CD1c-positive myeloid dendritic cell (primary cell): ENCODE data around the gene CSNK2A1.
"Not testable (repeated sequence)": the region's sequence is repeated elsewhere in the genome, so short reads cannot be mapped to it uniquely, and the experiment has no call there.

Source experiments
- DNase-seq: peaks from one replicate; pipeline ENCODE4 v3.0.0-alpha.2; 2016; ENCODE audit errors: extremely low spot score

The CSNK2A1 gene

DNA sequence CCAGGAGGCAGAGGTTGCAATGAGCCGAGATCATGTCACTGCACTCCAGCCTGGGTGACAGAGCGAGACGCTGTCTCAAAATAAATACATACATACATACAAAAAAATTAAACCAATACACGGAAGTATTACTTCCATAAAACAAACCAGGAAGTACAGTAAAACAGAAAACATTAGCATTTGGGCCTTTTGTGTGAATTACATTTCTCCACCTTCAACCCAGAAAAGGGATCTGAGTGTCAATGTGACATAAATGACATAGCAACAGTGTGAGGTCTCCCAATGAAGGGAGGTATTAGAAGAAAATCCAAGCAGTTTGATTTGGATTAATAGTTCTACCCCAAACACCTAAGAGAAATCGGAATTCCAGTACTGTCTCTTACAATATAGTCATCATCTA, 10.1 kb downstream of the CSNK2A1 start:
- DNase-seq = peak; percentile 71

DNA sequence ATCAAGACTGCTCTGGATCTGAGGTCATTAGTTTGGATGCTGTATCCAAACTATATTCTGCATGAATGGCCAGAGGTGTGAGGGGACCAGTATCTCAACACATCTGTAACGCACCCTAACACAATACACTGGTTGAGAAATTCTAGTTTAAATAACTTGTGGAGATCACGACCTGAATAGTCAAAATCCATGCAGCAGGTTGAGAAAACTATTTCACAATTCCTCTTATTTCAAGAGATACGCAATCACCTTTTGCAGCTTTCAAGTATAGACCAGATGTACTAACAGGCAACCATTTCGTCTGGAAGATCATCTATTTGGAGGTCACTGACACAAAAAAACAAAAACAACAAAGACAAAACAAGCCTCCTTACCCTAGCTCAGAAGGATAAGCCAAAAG, 11.1 kb downstream of the CSNK2A1 start:
- no peak for DNase-seq

DNA sequence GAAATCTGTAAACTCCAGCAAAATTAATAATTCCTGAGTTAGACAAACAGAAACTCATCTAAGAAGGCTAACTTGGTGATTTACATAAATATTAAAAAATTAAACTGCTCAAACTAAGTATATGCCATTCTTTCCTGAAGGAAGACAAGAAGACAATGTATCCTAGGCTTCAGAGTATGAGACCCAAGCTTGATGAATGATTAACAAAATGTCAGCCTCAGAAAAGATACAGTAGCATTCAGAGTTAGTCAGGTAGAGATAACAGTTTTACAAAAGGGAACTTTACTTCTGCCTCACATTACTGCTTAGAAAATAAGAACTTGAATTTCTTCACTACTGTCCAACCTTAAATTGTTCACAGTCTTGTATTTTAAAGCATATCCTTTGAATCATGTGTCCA, 12.0 kb downstream of the CSNK2A1 start:
- DNase-seq = no peak

DNA sequence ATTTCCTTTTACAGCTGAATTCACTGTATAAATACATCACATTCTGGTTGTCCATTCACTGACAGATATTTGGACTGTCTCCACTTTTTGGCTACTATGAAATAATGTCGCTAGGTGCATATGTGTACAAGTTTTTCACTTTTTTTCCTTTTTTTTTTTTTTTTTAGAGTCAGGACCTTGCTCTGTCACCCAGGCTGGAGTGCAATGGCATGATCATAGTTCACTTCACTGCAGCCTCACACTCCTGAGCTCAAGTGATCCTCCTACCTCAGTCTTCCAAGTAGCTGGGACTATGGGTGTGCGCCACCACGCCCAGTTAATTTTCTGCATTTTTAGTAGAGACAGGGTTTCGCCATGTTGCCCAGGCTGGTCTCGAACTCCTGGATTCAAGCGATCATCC, 13.3 kb downstream of the CSNK2A1 start:
- DNase-seq = no peak

DNA sequence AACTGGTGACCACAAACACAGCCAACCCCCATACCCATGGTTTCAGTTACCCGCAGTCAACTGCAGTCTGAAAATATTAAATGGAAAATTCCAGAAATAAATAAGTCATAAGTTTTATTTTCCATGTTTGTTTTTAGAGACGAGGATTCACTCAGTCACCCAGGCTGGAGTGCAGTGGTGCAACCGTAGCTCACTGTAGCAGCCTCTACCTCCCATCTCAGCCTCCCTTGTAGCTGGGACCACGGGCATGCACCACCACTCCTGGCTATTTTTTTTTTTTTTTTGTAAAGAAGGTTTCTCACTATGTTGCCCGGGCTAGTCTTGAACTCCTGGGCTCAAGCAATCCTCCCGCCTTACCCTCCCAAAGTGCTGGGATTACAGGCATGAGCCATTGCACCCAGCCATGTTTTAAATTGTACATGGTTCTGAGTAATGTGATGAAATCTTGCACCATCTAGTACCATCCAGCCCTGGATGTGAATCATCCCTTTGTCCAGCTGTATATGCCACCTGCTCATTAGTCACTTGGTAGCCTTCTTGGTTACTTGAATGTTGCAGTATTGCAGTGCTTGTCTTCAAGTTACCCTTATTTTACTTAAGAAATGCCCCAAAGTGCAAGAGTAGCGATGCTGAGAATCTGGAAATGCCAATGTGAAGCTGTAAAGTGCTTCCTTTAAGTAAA, 14.5 kb downstream of the CSNK2A1 start:
- no peak for DNase-seq

DNA sequence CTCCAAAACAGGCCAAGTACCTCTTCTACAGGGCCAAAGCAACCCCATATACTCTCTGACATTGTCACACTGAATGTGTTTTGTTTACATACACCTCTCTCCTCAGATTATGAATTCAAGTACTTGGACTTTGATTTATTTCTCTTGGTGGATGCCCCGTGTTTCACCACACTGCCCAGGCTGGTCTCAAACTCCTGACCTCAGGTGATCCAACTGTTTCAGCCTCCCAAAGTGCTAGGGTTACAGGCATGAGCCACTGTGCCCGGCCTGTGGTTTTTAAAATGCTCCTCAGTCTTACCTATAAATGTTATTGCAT, 16.1 kb downstream of the CSNK2A1 start:
- DNase-seq = no peak

DNA sequence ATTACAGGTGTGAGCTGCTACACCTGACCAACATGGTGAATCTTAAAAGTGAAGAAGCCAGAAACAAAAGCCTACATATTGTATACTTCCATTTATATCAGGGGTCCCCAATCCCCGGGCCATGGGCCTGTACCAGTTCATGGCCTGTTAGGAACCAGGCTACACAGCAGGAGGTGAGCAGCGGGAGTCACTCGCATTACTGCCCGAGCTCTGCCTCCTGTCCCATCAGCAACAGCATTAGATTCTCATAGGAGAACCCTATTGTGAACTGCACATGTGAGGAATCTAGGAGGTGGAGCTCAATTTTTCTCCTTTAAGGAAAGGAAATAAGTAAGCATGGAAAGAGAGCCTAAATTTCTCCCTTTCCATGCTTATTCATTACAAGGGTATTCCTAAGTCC, 21.7 kb downstream of the CSNK2A1 start:
- DNase-seq = no peak

DNA sequence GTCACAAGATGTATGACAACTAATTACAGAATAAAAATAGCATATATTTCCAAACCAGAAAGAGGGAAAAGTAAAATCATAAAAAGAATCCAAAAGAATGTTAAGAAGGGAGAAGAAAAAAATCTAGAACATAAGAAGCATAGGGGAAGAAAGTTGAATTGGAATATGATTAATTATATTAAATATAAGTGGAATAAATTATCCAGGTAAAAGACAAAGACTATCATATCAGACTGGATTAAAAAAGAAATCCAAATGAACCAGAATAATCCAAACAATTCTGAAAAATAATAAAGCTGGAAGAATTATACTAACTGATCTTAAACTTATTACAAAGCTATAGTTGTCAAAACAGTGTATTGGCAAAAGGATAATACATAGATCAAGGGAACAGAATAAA, 23.6 kb downstream of the CSNK2A1 start:
- DNase-seq = no peak

DNA sequence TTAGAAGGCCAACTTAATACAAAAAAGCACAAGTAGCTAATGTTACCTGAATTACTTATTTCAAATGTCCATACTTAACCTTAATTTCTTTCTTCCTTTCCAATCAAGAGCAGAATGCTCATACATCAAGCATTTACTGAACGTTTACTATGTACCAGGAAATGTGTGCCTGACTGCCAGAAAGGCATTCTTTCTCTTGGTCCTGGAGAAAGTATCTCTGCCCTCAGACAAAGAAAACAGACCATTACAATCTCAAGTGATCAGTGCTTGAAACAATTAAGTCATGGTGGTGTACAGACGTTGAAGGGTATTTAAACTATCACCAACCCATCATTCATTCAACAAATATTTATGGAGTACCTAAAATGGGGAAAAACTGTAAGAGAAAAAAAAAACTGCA, 26.4 kb downstream of the CSNK2A1 start:
- no peak for DNase-seq

DNA sequence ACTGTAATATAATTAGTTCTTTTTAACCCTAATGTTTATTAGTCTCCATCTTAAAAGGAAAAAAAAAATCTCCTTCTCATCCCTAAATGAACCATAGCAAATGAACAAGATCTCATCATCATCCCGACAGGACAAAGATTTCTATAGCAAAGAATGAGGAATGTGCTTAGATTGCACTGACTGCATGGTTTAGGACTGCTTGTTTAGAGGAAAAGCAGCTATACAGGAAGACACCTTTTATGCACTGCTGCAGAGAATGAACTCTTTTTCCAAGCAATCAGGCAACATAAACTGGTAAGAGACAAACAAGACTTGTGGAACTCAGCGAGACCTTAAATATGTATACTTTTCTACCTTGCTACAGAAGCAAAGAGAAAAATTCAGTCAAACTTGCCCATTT, 26.8 kb downstream of the CSNK2A1 start:
- no peak for DNase-seq

DNA sequence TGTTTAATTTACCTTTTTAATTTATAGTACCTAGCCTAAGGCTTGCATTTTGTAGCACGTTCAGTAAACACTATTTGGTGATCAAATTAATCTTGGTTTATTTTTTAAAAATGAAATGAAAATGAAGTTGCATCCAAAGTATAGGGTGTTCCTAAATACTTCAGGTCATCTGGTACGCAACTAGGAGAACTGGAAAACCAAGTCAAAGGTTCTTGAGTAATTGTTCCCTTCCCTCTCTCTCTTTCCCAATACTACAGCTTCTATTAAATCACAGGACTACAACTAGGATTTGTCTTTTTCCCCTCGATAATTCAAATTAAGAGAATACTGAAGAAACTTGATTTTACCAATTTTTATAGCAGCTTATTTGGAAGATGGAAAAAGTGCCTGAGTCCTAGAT, 27.9 kb downstream of the CSNK2A1 start:
- DNase-seq = no peak

DNA sequence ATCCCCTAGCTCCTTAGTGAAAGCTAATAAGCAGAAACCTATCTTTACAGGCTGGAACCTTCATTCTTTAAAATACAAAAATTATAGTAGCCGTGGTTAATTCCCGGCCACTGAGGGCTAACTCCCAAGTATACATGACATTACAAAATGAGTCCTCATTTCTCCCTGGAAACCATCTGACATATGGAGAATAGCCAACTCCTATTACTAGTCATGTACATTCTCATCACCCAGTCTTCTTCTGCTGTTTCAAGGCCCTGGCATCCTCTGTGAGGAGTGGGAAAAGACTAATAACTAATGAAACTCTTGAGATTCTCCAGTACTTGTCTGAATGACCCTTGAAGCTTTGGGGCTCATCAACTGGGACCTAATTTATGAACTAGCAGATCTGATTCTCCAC, 30.2 kb downstream of the CSNK2A1 start:
- no peak for DNase-seq

DNA sequence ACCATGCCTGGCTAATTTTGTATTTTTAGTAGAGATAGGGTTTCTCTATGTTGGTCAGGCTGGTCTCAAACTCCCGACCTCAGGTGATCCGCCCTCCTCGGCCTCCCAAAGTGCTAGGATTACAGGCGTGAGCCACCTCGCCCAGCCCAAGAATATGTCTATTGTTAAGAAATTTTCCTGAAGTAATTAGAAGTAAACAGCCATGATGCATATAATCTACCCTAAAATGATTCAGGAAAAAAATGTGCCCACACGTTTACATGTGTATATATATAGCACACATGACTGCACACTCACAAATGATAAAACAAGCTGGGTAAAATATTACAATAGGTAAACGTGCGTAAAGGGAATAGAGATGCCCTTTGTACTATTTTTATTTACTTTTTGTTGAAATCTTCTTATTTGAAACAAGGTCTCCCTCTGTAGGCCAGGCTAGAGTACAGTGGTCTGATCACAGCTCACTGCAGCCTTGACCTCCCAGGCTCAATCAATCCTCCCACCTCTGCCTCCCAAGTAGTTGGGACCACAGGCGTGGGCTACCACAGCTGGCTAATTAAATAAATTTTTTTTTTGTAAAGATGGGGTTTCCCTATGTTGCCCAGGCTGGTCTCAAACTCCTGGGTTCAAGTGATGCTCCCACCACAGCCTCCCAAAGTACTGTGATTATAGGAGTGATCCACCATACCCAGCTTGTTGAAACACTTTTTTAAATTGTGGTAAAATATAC, 33.1 kb downstream of the CSNK2A1 start:
- not testable (repeated sequence) for DNase-seq

DNA sequence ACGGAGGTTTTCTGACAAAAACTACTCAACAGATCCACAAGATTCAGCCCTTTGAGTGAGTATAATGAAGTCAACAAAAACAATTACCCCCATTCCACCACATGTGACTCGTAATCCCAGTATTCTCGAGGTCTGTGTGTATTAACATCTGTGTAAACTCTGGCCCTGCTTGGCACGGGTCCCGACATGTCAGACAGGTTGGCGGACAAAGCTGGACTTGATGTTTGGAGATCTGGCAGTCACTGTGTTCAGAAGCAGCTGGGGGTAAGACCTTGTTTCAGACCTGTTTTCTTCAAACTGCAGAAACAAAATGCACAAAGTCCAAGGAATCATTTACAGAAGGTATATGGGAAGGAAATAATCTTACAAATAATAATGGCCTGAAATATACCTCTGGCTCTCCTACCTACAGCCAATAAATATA, 35.2 kb downstream of the CSNK2A1 start:
- not testable (repeated sequence) for DNase-seq

DNA sequence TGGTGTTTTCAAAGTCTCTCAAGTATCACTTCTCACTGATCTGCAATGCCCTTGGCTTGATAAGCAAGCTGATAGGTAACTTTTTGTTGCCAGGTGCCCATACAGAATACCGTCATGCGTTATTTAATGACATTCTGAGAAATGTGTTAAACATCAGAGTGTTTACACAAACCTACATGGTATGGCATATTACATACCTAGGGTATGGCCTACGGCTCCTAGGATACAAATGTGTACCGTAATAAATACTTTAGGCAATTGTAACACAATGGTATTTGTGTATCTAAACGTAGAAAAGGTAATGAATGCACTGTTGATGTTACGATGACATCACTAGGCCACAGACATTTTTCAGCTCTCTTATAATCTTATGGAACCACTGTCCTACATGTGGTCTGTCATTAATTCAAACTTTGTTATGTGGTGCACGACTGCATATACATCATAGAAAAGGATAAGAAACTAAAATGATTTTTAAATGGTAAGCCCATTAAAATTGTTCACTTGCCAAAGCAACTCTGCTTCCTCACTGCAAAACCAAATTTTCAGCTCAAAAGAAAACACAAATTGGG, 35.7 kb downstream of the CSNK2A1 start:
- DNase-seq = no peak

DNA sequence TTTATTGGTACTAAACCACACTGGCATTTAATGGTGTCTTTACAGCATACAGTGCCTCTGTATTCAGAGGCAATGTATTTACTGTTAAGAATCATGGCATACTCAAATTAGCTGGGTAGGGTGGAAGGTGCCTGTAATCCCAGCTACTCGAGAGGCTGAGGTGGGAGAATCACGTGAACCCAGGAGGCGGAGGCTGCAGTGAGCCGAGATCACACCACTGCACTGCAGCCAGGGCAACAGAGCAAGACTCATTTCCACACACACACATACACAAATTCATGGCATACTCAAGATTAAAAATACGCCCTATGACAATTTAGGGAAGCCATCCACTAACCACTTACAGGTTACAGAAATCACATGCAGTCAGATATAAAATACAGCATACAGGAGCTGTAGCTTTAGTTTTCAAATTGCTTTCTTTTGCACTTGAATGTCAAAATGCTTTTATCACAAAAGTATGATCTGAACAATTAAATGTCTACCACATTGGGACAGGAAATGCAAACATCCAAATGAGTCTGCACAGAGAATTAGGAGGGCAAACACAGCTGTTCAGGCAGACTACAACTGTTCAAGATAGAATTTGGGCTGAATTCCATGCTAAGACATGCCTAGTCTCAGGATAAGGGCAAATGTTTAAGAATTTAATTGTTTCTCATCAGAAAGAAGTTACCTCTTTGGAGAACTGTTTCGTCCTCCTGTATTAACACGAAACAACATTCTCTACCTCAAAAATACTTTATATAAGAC, 36.4 kb downstream of the CSNK2A1 start:
- no peak for DNase-seq

DNA sequence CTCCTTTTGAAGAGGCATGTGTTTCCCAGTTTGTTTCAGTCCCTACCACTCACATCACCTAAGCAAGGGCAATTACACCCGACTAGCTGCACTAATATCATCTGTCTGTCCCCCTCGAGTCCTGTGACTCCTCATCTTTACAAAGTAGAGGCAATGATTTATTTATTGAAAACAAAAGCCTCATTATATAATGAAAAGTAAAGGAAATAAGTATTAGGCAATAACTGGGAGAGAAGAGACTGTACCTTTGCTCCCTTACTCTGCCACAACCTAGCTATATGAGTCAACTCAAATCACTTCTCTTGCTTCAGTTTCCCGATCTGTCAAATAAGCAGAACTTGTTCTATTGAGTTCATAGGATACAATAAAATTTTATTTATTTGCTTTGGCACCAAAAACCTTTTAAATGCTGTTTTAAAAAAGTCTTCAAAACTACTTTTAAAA, 38.9 kb downstream of the CSNK2A1 start:
- no peak for DNase-seq

DNA sequence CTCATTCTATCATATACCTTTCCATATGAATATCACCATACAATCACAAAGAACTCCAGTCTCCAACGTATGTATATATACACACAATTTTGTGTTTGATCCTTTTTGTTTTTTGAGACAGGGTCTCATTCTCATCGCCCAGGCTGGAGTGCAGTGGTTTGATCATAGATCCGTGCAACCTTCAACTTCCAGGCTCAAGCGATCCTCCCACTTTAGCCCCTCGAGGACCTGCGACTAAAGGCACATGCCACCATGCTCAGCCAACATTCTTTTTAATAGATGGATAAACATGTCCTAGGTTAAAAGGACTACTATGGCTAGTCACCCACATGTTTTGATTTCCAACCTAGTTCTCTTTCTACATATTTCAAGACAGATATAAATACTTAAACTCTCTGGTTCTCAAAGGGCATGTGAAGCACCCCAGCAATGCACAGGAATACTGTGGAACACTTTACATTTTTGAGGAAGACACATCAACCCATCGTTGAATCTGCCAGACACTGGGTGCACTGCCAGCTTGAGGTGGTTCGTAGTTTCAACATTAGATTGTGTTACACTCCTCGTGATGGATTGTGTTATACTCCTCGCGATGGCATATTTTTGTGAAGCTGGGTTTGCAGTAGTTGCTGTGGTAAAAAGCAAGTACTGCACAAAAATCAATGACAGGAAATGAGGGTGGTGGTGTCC, 40.4 kb downstream of the CSNK2A1 start:
- DNase-seq = no peak

DNA sequence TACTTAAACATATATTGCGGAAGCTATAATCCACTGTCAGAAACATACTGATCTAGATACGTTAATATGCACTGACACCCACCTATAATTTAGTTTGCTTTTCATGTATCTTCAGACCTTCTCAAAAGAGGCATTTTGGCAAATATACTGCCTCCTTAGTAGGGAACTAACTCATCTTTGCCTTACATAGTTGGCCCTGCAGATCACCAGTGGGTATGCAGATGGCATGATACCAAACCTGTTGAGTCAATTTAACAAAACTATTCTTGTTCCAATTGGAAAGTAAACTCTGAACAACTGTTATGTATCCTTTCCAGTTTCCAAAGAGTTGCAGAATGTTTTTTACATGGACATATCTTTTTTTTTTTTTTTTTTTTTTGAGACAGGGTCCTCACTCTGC, 45.6 kb downstream of the CSNK2A1 start:
- no peak for DNase-seq

DNA sequence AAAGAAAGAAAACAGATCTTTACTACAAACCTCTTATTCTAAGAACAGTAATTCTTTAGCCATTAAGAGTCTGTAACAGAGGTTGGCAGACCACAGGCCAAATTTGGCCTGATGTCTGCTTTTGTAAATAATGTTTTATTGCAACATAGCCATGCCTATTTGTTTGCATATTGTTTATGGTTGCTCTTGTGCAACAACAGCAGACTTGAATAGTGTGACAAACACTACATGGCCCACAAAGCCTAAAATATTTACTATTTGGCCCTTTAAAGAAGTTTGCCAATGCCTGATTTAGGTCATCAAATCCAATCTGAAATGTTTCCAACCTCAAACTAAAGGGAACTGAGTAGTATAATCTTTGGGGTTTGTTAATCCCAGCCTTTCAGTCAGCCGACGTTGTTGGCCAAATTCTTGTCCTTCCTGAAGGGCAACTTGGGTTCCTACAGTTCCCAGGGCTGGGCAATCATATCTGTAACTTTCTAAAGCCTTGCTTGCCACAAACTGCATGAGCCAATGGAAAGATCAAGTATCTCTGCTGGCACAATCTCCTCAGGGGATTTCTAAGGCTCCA, 47.4 kb downstream of the CSNK2A1 start:
- DNase-seq = no peak

DNA sequence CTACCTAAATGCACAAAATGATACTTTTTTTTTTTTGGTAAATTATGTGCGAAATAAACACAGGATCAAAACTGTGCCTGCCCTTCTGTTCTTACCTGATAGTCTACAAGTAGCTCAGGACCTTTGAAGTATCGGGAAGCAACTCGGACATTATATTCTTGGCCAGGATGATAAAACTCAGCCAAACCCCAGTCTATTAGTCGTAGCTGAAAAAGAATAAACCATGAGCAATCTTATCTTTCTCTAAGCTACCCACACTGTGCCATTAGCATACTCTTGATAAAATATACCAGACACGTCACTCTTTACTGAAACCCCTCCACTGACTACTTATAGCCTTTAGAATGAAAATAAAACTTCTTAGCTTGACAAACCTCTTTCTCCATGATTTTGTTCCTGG, 51.4 kb downstream of the CSNK2A1 start:
- DNase-seq = no peak

DNA sequence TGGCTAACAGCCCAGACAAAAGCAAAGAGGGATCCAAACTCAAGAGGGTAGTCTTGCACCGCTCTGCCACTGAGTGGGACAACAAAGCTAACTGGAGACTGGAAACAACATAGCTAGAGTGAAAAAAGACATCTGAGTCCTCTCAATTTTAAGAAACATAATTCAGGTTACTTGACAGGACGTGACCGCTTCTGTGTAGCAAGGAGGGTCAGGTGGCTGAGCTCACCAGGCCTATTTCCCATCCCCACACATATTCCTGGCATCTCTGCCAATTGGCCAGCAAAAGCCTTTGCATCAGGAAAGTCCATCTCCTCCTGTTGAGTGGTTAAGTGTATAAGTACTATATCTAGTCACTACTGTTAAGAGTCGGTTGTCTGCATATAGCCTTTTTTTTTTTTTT, 55.9 kb downstream of the CSNK2A1 start:
- no peak for DNase-seq
